ENCODE measurements around the gene VN1R2. TPM values are rescaled to one million over a fixed set of nuclear protein-coding genes. Genes with fewer than 3 reads are reported as not detected.
"Not testable (repeated sequence)": the region's sequence is repeated elsewhere in the genome, so short reads cannot be mapped to it uniquely, and the experiment has no call there.

The VN1R2 gene
- total RNA-seq, 1 donor from 2014 or later, result not detected

GRCh38 chr19:53285087-53285486 lies 27.0 kb downstream of the VN1R2 start:
- H3K4me3 Mint-ChIP-seq (ENCODE audit: unreplicated experiment), result no peak overlapping the region

GRCh38 chr19:53290758-53291549 lies 32.9 kb downstream of the VN1R2 start:
- Mint-ChIP-seq H3K9me3 (ENCODE audit: unreplicated experiment) (peaks cover 28% of the 10 kb centered on the region), H3K4me3 (ENCODE audit: unreplicated experiment) (peak overlapping the region; percentile 43), H3K27me3 (ENCODE audit: unreplicated experiment) (peaks cover 2% of the 10 kb centered on the region), H3K27ac (ENCODE audit: unreplicated experiment) (no peak overlapping the region), H3K4me1 (ENCODE audit: unreplicated experiment) (no peaks in the 10 kb centered on the region), H3K36me3 (ENCODE audit: low read depth, unreplicated experiment) (peaks cover 15% of the 10 kb centered on the region)
- no peak for DNase-seq (ENCODE audit: low spot score)
- no peak for TF ChIP-seq CTCF (IDR thresholded peaks at IDR 0.05; ENCODE audit: unreplicated experiment)

More at GRCh38 chr19:53285087-53285486, 27.0 kb downstream of the VN1R2 start:
- Mint-ChIP-seq H3K27me3 (ENCODE audit: unreplicated experiment) (peaks cover 2% of the 10 kb centered on the region), H3K4me1 (ENCODE audit: unreplicated experiment) (no peaks in the 10 kb centered on the region), H3K27ac (ENCODE audit: unreplicated experiment) (no peak overlapping the region), H3K9me3 (ENCODE audit: unreplicated experiment) (peaks cover 9% of the 10 kb centered on the region), H3K36me3 (ENCODE audit: low read depth, unreplicated experiment) (peaks cover 3% of the 10 kb centered on the region)
- no peak for DNase-seq (ENCODE audit: low spot score)
- TF ChIP-seq CTCF (IDR thresholded peaks at IDR 0.05; ENCODE audit: unreplicated experiment), result no peak

GRCh38 chr19:53294786-53295441 lies 36.8 kb downstream of the VN1R2 start:
- Mint-ChIP-seq H3K27me3 (ENCODE audit: unreplicated experiment) (peaks cover 2% of the 10 kb centered on the region), H3K4me3 (ENCODE audit: unreplicated experiment) (no peak overlapping the region), H3K4me1 (ENCODE audit: unreplicated experiment) (no peaks in the 10 kb centered on the region), H3K9me3 (ENCODE audit: unreplicated experiment) (peaks cover 28% of the 10 kb centered on the region), H3K27ac (ENCODE audit: unreplicated experiment) (no peak overlapping the region), H3K36me3 (ENCODE audit: low read depth, unreplicated experiment) (peaks cover 22% of the 10 kb centered on the region)
- DNase-seq (ENCODE audit: low spot score), result no peak
- TF ChIP-seq CTCF (IDR thresholded peaks at IDR 0.05; ENCODE audit: unreplicated experiment), result no peak

GRCh38 chr19:53301341-53301740 lies 43.2 kb downstream of the VN1R2 start:
- not testable (repeated sequence) for H3K36me3 Mint-ChIP-seq (ENCODE audit: low read depth, unreplicated experiment); H3K4me3 Mint-ChIP-seq (ENCODE audit: unreplicated experiment); DNase-seq (ENCODE audit: low spot score); H3K27ac Mint-ChIP-seq (ENCODE audit: unreplicated experiment); H3K9me3 Mint-ChIP-seq (ENCODE audit: unreplicated experiment); H3K4me1 Mint-ChIP-seq (ENCODE audit: unreplicated experiment); H3K27me3 Mint-ChIP-seq (ENCODE audit: unreplicated experiment)

- peaks cover 11% of the 10 kb centered on the region for H3K9me3 Mint-ChIP-seq (ENCODE audit: unreplicated experiment)
- H3K4me1 Mint-ChIP-seq (ENCODE audit: unreplicated experiment), result no peaks in the 10 kb centered on the region
- no peak overlapping the region for H3K4me3 Mint-ChIP-seq (ENCODE audit: unreplicated experiment)
- no peak overlapping the region for H3K27ac Mint-ChIP-seq (ENCODE audit: unreplicated experiment)
- no peak for TF ChIP-seq CTCF (IDR thresholded peaks at IDR 0.05; ENCODE audit: unreplicated experiment)
- peaks cover 5% of the 10 kb centered on the region for H3K27me3 Mint-ChIP-seq (ENCODE audit: unreplicated experiment)
- H3K36me3 Mint-ChIP-seq (ENCODE audit: low read depth, unreplicated experiment), result no peaks in the 10 kb centered on the region
- DNase-seq (ENCODE audit: low spot score), result peak; percentile 56
These were observed 50.3 kb downstream of the VN1R2 start for GRCh38 chr19:53308339-53308811.

Other genes starting within 250 kb of the VN1R2 start
- not detected for gene ERVV-1, start 244.4 kb upstream of the VN1R2 start, total RNA-seq (ENCODE audit: unreplicated experiment)
- gene ERVV-2, start 213.6 kb upstream of the VN1R2 start, total RNA-seq (ENCODE audit: unreplicated experiment), result not detected
- gene ZNF160, start 154.9 kb upstream of the VN1R2 start, total RNA-seq (ENCODE audit: unreplicated experiment), result 36.3 TPM
- 8.7 TPM for gene ZNF415, start 125.4 kb upstream of the VN1R2 start, total RNA-seq (ENCODE audit: unreplicated experiment)
- 14.9 TPM for gene ZNF347, start 99.2 kb upstream of the VN1R2 start, total RNA-seq (ENCODE audit: unreplicated experiment)
- 3.8 TPM for gene ZNF665, start 64.9 kb upstream of the VN1R2 start, total RNA-seq (ENCODE audit: unreplicated experiment)
- gene ZNF677, start 3.4 kb upstream of the VN1R2 start, total RNA-seq (ENCODE audit: unreplicated experiment), result 32.2 TPM
- gene VN1R4, start 9.4 kb downstream of the VN1R2 start, total RNA-seq (ENCODE audit: unreplicated experiment), result not detected
- 8.6 TPM for gene ZNF845, start 75.5 kb downstream of the VN1R2 start, total RNA-seq (ENCODE audit: unreplicated experiment)
- gene ZNF525, start 107.4 kb downstream of the VN1R2 start, total RNA-seq (ENCODE audit: unreplicated experiment), result 8.6 TPM
- gene ZNF765, start 136.9 kb downstream of the VN1R2 start, total RNA-seq (ENCODE audit: unreplicated experiment), result 17.8 TPM
- gene ZNF761, start 173.7 kb downstream of the VN1R2 start, total RNA-seq (ENCODE audit: unreplicated experiment), result 21.9 TPM
- gene ZNF813, start 209.4 kb downstream of the VN1R2 start, total RNA-seq (ENCODE audit: unreplicated experiment), result 29.9 TPM

Measured in endothelial cell (in vitro differentiated cells).